SU-DHL-6 (cell line): Measurements from ENCODE around the gene HBE1.

Source experiments
- CTCF ChIP-seq: fragments of 200-600 bp; sonication (generic); IDR thresholded peaks from one replicate; pipeline ENCODE4 v1.5.1; 2017; ENCODE audit warnings: antibody characterized with exemption, mild to moderate bottlenecking, low read length, moderate library complexity; ENCODE audit not compliant: insufficient read depth, poor library complexity, severe bottlenecking
- EZH2phosphoT487 ChIP-seq: fragments of 200-600 bp; sonication (generic), shearing (Covaris generic); conservative IDR thresholded peaks from 2 replicates; pipeline ENCODE4 v1.6.1; 2018; ENCODE audit warnings: mild to moderate bottlenecking, antibody characterized with exemption, low read length, moderate library complexity, mixed read lengths

- no peak for TF ChIP-seq CTCF
- no peak for TF ChIP-seq EZH2phosphoT487
Measured at GRCh38 chr11:5280582-5281102, 10.9 kb upstream of the HBE1 start.
